Measurements from ENCODE around the gene GRAP2. TPM values are rescaled to one million over a fixed set of nuclear protein-coding genes. Genes with fewer than 3 reads are reported as not detected.
A peak's percentile ranks its signal among the peaks of the same experiment; 100 is the strongest.

GRAP2 gene
- total and polyA plus RNA-seq, 2 of the 13 experiments (the other 11 are each of a cell fraction or from before 2014, with no cell fraction given): 0.15 TPM; not detected in 1

- Histone ChIP-seq H3K9me3 (ENCODE audit: low read length) (no peaks in the 10 kb centered on the region), H3K4me3 (replicated peaks in 1 of 3; ENCODE audit: insufficient read depth in 1 of 3, low read depth in 2 of 3, low read length in 3 of 3) (no peak overlapping the region), H3K4me1 (ENCODE audit: insufficient read depth, low read length) (peaks cover 32% of the 10 kb centered on the region), H3K36me3 (replicated peaks in 1 of 2; ENCODE audit: control insufficient read depth in 1 of 2, insufficient read depth in 2 of 2, low read length in 2 of 2) (no peaks in the 10 kb centered on the region), H3K27me3 (ENCODE audit: control insufficient read depth in 1 of 2, insufficient read depth in 2 of 2, low read length in 2 of 2) (peaks cover 2 to 25% of the 10 kb centered on the region in 2 experiments; a peak in 3 of 5 replicates), H4K20me1 (ENCODE audit: insufficient read depth, low read length) (no peaks in the 10 kb centered on the region), H3K79me2 (ENCODE audit: insufficient read depth, low read length) (no peaks in the 10 kb centered on the region), H3K4me2 (ENCODE audit: low read depth, low read length) (peak overlapping the region; percentile 19; the same call in 1 of the 2 replicates), H3K9ac (ENCODE audit: insufficient read depth, low read depth, low read length) (no peak overlapping the region), H3K27ac (ENCODE audit: extremely low read length, insufficient read depth, low read length) (no peak overlapping the region), H2AFZ (ENCODE audit: low read length) (no peak overlapping the region)
- 6% methylated on average over 9 of the region's 9 CpGs for WGBS (ENCODE audit: low lambda C conversion rate)
- no TSS peak for BruUV-seq (replicated peaks)
- POLR2A ChIA-PET: no interaction called here
- intact Hi-C loops (cut with micrococcal nuclease; ENCODE audit: unreplicated experiment) (no loop called here), in situ Hi-C loops (cut with HindIII; ENCODE audit: extremely low pct_ligation_motif_present, low pct_unique_long_range_greater_than_20kb) (no loop called here)
- ATAC-seq (peak; percentile 72), FAIRE-seq (peak; percentile 37), DNase-seq (ENCODE audit: low spot score) (peak; percentile 40)
- CTCF ChIA-PET (ENCODE audit: low intra/inter-chr PET ratio, low total read pairs): no interaction called here
- 0 out of 2 replicates have a peak, but pooled peaks have one; percentile 49 for TF ChIP-seq ARID3A (IDR thresholded peaks at IDR 0.05; ENCODE audit: low read depth, low read length)
- no peak for TF ChIP-seq NFE2 (CRISPR knock-in tag; IDR thresholded peaks at IDR 0.05)
- 0 out of 2 replicates have a peak, but pooled peaks have one; percentile 47 for TF ChIP-seq CHD4 (IDR thresholded peaks at IDR 0.05; ENCODE audit: borderline replicate concordance, low read length)
- TF ChIP-seq HNF1A (IDR thresholded peaks at IDR 0.05; ENCODE audit: low read depth): no peak; the same call in 1 of the 2 replicates
- TF ChIP-seq HNF1A (CRISPR knock-in tag; IDR thresholded peaks at IDR 0.05; ENCODE audit: borderline replicate concordance): peak; percentile 28; the same call in 1 of the 2 replicates
- TF ChIP-seq ZNF142 (CRISPR knock-in tag; IDR thresholded peaks at IDR 0.05): no peak
- peak; percentile 11 for TF ChIP-seq ZFP36 (IDR thresholded peaks at IDR 0.05; ENCODE audit: borderline replicate concordance, low read depth, low read length, partially characterized antibody)
- TF ChIP-seq PTBP1 (IDR thresholded peaks at IDR 0.05; ENCODE audit: low read depth, low read length, poor library complexity, severe bottlenecking): no peak
These were observed 90.4 kb downstream of the GRAP2 start for GRCh38 chr22:39991159-39991860.

All from HepG2 (cell line).